NCI-H2171 treated with DMSO at 0.1 percent for 48 hours (cell line): Measurements from ENCODE around the gene SAMD11.
A peak's percentile ranks its signal among the peaks of the same experiment; 100 is the strongest.
"Not testable (repeated sequence)": the region's sequence is repeated elsewhere in the genome, so short reads cannot be mapped to it uniquely, and the experiment has no call there.

Source experiments
- DNase-seq: peaks from one replicate; lab custom pipeline; 2025; lab: John Stamatoyannopoulos, UW

Gene SAMD11

GRCh38 chr1:964691-965525 lies 41.2 kb downstream of the SAMD11 start:
- no peak for DNase-seq

DNA sequence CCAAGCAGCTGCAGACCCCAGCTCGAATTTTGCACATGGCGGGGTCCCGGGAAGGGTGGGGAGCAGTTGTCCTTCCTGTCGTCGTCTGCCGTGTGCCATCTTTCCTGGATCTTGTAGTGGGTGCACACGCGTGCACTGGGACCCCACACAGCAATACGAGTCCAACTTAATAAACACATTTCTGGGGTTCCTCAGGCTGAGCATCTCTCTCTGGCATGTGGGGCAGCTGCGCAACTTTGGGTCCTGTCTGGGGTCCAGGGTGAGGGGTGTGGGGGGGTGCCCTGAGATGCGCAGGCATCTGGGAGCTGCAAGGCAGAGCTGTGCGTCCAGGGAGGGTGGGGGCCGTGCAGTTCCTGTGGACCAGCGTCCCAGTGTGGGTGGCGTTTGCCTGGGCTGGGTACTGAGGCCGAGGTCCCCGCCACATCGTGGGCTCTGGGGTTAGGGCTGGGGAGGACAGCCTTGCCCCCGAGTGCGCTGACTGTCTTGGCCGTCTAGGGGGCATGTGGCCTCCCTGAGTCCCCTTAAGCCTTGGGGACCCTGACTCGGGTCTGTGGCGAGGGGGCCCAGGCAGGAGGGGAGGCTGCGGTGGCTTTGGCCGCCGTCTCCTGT lies 41.9 kb downstream of the SAMD11 start:
- DNase-seq = no peak

DNA sequence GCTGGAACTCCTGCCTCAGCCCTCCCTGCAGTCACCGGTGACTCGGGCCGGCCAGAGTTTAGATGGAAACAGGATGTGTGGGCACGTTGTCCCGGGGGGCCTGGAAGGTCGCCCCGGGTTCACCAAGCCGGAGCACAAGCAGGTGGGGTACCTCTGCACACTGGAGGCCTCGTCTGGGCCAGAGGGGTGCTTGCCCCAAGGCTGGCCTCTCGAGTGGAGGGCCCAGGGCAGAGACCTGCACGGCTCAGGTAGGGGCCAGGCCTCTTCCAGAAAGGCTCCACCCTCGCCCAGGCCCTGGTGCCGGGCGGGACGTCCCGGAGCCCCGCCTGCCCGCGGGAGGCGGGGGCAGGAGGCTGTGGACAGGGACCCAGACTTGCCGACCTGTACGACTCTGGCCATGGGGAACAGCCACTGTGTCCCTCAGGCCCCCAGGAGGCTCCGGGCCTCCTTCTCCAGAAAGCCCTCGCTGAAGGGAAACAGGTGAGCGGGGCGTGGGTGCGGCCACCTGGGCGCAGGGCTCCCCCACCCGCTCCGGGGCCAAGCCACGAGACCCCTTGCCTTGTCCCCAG lies 42.5 kb downstream of the SAMD11 start, which contains the start of gene PLEKHN1:
Gene PLEKHN1, plus strand, starts transcription at position 348 of the 569 bp plus-strand sequence. Its CDS starts 50 bp downstream, at position 398.
- no peak for DNase-seq

DNA sequence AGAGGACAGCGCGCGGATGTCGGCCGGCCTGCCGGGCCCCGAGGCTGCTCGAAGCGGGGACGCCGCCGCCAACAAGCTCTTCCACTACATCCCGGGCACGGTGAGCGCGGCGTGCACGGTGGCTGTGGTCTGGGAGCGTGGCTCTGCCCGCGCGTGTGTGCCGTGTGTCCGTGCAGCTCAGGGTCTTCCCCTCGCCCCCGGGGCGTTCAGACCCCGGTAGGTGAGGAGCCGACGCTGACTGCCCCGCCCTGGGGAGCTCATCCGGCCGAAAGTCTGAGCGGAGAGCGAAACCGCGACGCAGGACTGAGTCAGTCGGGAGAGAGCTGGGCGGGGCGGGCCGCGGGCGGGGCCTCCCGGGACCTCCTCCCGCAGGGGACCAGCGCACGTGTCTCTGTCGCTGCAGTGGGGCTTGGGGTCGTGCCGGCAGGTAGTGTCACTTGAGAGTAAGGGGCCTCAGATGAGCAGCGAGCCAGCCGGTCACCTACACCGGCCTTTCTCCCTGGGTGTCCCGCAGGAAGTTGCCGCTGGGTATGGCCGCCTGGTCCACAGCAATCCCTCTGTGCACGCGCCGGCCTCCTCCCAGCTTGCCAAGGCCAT lies 43.1 kb downstream of the SAMD11 start:
- no peak for DNase-seq

- DNase-seq = no peak
Measured at GRCh38 chr1:967466-968343, 44.0 kb downstream of the SAMD11 start.

GRCh38 chr1:969260-969855 lies 45.6 kb downstream of the SAMD11 start:
- no peak for DNase-seq

DNA sequence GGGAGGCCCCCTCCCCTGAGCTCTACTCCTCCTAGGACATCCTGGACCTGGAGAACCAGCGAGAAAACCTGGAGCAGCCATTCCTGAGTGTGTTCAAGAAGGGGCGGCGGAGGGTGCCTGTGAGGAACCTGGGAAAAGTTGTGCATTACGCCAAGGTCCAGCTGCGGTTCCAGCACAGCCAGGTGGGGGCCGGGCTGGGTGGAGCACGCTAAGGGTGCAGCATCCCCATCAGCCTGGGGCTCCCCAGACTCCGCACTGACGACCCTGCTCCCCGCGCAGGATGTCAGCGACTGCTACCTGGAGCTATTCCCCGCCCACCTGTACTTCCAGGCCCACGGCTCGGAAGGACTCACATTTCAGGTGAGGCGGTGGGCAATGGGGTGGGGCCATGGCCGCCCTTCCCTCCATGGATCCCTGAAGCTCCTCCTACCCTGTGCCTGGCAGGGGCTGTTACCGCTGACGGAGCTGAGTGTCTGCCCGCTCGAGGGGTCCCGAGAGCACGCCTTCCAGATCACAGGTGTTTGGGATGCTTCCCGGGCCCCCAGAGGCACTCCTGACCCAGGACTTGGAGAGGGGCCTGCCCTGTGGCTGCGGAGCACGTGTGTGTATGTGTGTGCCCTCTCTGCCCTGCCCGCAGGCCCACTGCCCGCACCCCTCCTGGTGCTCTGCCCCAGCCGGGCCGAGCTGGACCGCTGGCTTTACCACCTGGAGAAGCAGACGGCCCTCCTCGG lies 46.7 kb downstream of the SAMD11 start:
- DNase-seq = peak; percentile 21

GRCh38 chr1:970973-971730 lies 47.4 kb downstream of the SAMD11 start:
- no peak for DNase-seq

GRCh38 chr1:971751-972506 lies 48.2 kb downstream of the SAMD11 start:
- no peak for DNase-seq

- DNase-seq = no peak
Measured at GRCh38 chr1:972726-973458, 49.2 kb downstream of the SAMD11 start.

DNA sequence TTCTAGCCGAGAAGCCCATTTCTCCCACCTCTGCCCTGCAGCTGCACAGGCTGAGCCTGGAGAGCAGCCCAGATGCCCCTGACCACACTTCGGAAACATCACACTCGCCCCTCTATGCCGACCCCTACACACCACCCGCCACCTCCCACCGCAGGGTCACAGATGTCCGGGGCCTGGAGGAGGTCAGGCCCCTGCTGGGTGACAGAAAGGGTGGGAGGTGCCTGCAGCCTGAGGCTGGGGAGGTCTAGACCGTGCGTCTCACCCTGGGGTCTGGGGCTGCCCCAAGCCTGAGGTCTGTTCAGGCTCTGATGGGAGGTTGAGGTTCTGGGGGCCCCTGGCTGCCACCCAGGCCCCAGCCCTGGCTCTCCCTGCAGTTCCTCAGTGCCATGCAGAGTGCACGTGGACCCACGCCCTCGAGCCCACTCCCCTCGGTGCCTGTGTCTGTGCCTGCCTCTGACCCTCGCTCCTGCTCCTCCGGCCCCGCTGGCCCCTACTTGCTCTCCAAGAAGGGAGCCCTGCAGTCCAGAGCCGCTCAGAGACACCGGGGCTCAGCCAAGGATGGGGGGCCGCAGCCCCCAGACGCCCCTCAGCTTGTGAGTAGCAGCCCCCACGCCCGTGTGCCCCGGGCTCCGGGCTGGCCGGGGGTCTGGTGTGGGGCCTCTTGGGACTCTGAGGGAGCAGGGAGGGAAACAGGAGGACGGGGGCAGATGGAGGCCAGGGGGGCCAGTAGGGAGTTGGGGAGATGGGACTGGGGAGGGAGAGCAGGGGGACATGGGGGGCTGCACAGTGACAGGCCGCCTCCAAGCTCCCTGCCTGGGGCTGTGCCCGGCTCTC lies 50.0 kb downstream of the SAMD11 start:
- no peak for DNase-seq

DNA sequence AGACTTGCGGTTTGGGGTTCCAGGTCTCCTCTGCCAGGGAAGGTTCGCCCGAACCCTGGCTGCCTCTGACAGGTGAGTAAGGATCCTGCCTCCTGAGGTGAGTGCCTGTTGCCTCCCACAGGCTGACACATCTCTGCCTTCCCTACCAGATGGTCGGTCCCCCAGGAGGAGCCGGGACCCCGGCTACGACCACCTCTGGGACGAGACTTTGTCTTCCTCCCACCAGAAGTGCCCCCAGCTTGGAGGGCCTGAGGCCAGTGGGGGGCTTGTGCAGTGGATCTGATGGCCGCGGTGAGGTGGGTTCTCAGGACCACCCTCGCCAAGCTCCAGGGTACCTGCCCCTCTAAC lies 50.5 kb downstream of the SAMD11 start:
- DNase-seq = no peak

- DNase-seq = no peak
Measured at GRCh38 chr1:974687-975328, 51.1 kb downstream of the SAMD11 start.

- no peak for DNase-seq
Measured at GRCh38 chr1:975365-975764, 51.6 kb downstream of the SAMD11 start.

- DNase-seq = peak; percentile 62
Measured at GRCh38 chr1:975896-976683, 52.4 kb downstream of the SAMD11 start.

GRCh38 chr1:976791-977190 lies 53.1 kb downstream of the SAMD11 start:
- not testable (repeated sequence) for DNase-seq
